Measurements from ENCODE around the gene TAOK3. TPM values are rescaled to one million over a fixed set of nuclear protein-coding genes. Genes with fewer than 3 reads are reported as not detected.
A peak's percentile ranks its signal among the peaks of the same experiment; 100 is the strongest.
"Not testable (repeated sequence)": the region's sequence is repeated elsewhere in the genome, so short reads cannot be mapped to it uniquely, and the experiment has no call there.

Gene TAOK3
- total RNA-seq, 1 experiment from 2014 or later = 39.1 TPM

GRCh38 chr12:118315821-118316220 is 56.9 kb downstream of the TAOK3 start:
- intact Hi-C loops (cut with micrococcal nuclease; ENCODE audit: unreplicated experiment) = no loop called here
- CTCF ChIA-PET = no interaction called here
- Mint-ChIP-seq H3K27me3 (ENCODE audit: unreplicated experiment) (no peaks in the 10 kb centered on the region), H3K4me1 (ENCODE audit: low read depth, unreplicated experiment) (peaks cover 16% of the 10 kb centered on the region), H3K36me3 (ENCODE audit: insufficient read depth, unreplicated experiment) (no peaks in the 10 kb centered on the region), H3K27ac (ENCODE audit: unreplicated experiment) (no peak overlapping the region), H3K9me3 (ENCODE audit: low read depth, unreplicated experiment) (peaks cover 3% of the 10 kb centered on the region), H3K4me3 (ENCODE audit: low read depth, unreplicated experiment) (no peak overlapping the region)
- no peak for TF ChIP-seq CTCF (IDR thresholded peaks at IDR 0.05; ENCODE audit: unreplicated experiment)
- DNase-seq = no peak
- no TSS peak for BruUV-seq (replicated peaks)

GRCh38 chr12:118312578-118312977 is 60.1 kb downstream of the TAOK3 start:
- no TSS peak for BruUV-seq (replicated peaks)
- Mint-ChIP-seq H3K27me3 (ENCODE audit: unreplicated experiment) (no peaks in the 10 kb centered on the region), H3K36me3 (ENCODE audit: insufficient read depth, unreplicated experiment) (no peaks in the 10 kb centered on the region), H3K9me3 (ENCODE audit: low read depth, unreplicated experiment) (no peaks in the 10 kb centered on the region), H3K4me1 (ENCODE audit: low read depth, unreplicated experiment) (peaks cover 23% of the 10 kb centered on the region), H3K4me3 (ENCODE audit: low read depth, unreplicated experiment) (no peak overlapping the region), H3K27ac (ENCODE audit: unreplicated experiment) (no peak overlapping the region)
- CTCF ChIA-PET = interaction anchor here (0.6 kb wide), 2 partner anchors 11 to 56 kb away, joined by 3 to 5 read pairs; no protein-coding TSS in a partner anchor
- DNase-seq = no peak
- no peak for TF ChIP-seq CTCF (IDR thresholded peaks at IDR 0.05; ENCODE audit: unreplicated experiment)
- intact Hi-C loops (cut with micrococcal nuclease; ENCODE audit: unreplicated experiment) = no loop called here

GRCh38 chr12:118311666-118312065 is 61.0 kb downstream of the TAOK3 start:
- H3K27me3 Mint-ChIP-seq (ENCODE audit: unreplicated experiment) = no peaks in the 10 kb centered on the region
- CTCF ChIA-PET = interaction anchor here (0.7 to 0.9 kb wide), 3 partner anchors 10 to 134 kb away, joined by 3 read pairs; no protein-coding TSS in a partner anchor
- no peak for TF ChIP-seq CTCF (IDR thresholded peaks at IDR 0.05; ENCODE audit: unreplicated experiment)
- no TSS peak for BruUV-seq (replicated peaks)
- intact Hi-C loops (cut with micrococcal nuclease; ENCODE audit: unreplicated experiment) = no loop called here
- peaks cover 23% of the 10 kb centered on the region for H3K4me1 Mint-ChIP-seq (ENCODE audit: low read depth, unreplicated experiment)
- no peak overlapping the region for H3K27ac Mint-ChIP-seq (ENCODE audit: unreplicated experiment)
- no peak for DNase-seq
- H3K9me3 Mint-ChIP-seq (ENCODE audit: low read depth, unreplicated experiment) = no peaks in the 10 kb centered on the region
- no peak overlapping the region for H3K4me3 Mint-ChIP-seq (ENCODE audit: low read depth, unreplicated experiment)
- H3K36me3 Mint-ChIP-seq (ENCODE audit: insufficient read depth, unreplicated experiment) = no peaks in the 10 kb centered on the region

GRCh38 chr12:118310320-118310719 is 62.4 kb downstream of the TAOK3 start:
- H3K27ac Mint-ChIP-seq (ENCODE audit: unreplicated experiment) = no peak overlapping the region
- intact Hi-C loops (cut with micrococcal nuclease; ENCODE audit: unreplicated experiment) = no loop called here
- BruUV-seq (replicated peaks) = no TSS peak
- no peaks in the 10 kb centered on the region for H3K36me3 Mint-ChIP-seq (ENCODE audit: insufficient read depth, unreplicated experiment)
- H3K4me3 Mint-ChIP-seq (ENCODE audit: low read depth, unreplicated experiment) = no peak overlapping the region
- CTCF ChIA-PET = interaction anchor here (0.6 to 0.7 kb wide), 2 partner anchors 24 to 88 kb away, joined by 3 read pairs; no protein-coding TSS in a partner anchor
- no peak for TF ChIP-seq CTCF (IDR thresholded peaks at IDR 0.05; ENCODE audit: unreplicated experiment)
- DNase-seq = no peak
- peaks cover 23% of the 10 kb centered on the region for H3K4me1 Mint-ChIP-seq (ENCODE audit: low read depth, unreplicated experiment)
- H3K27me3 Mint-ChIP-seq (ENCODE audit: unreplicated experiment) = no peaks in the 10 kb centered on the region
- H3K9me3 Mint-ChIP-seq (ENCODE audit: low read depth, unreplicated experiment) = no peaks in the 10 kb centered on the region

GRCh38 chr12:118308006-118308405 is 64.7 kb downstream of the TAOK3 start:
- H3K27ac Mint-ChIP-seq (ENCODE audit: unreplicated experiment); H3K4me3 Mint-ChIP-seq (ENCODE audit: low read depth, unreplicated experiment); H3K9me3 Mint-ChIP-seq (ENCODE audit: low read depth, unreplicated experiment); BruUV-seq (replicated peaks); H3K27me3 Mint-ChIP-seq (ENCODE audit: unreplicated experiment); intact Hi-C loops (cut with micrococcal nuclease; ENCODE audit: unreplicated experiment); H3K36me3 Mint-ChIP-seq (ENCODE audit: insufficient read depth, unreplicated experiment): not testable (repeated sequence)
- H3K4me1 Mint-ChIP-seq (ENCODE audit: low read depth, unreplicated experiment) = peaks cover 28% of the 10 kb centered on the region
- CTCF ChIA-PET = interaction anchor here (0.6 to 1.2 kb wide), 3 partner anchors 68 to 1751 kb away, joined by 3 to 4 read pairs (median 3); partner anchors contain the start of gene SUDS3
- peak; percentile 35 for DNase-seq
